Tibial nerve (tissue), 4 donors: Measurements from ENCODE around the gene CLDN9. TPM values are rescaled to one million over a fixed set of nuclear protein-coding genes. Genes with fewer than 3 reads are reported as not detected.

Experiments
- DNase-seq, 2 donors: peaks; one replicate each; pipeline ENCODE4 v3.0.0-alpha.2; 2019; ENCODE audit warnings: low spot score in 2 of 2
- H3K27ac ChIP-seq, 4 donors: fragments of 200-600 bp; sonication (generic) in 3 of 4; one replicate each; pipeline ENCODE4 v1.5.1; 2017 to 2019; ENCODE audit warnings: mild to moderate bottlenecking in 1 of 4
- H3K27me3 ChIP-seq, 2 donors: fragments of 200-600 bp; sonication (generic) in 1 of 2; one replicate each; pipeline versions ENCODE4 v1.5.1 to v1.6.0; 2017 to 2019
- H3K36me3 ChIP-seq, 3 donors: fragments of 200-600 bp; sonication (generic); one replicate each; pipeline ENCODE4 v1.5.1; 2018 to 2019
- H3K4me1 ChIP-seq, 4 donors: fragments of 200-600 bp; sonication (generic) in 3 of 4; one replicate each; pipeline ENCODE4 v1.5.1; 2017 to 2019
- H3K4me3 ChIP-seq, 4 donors: fragments of 200-600 bp; sonication (generic) in 3 of 4; one replicate each; pipeline ENCODE4 v1.5.1; 2017 to 2019; ENCODE audit warnings: mild to moderate bottlenecking in 1 of 4, moderate library complexity in 1 of 4
- H3K9me3 ChIP-seq, 4 donors: fragments of 200-600 bp; sonication (generic) in 3 of 4; one replicate each; pipeline ENCODE4 v1.5.1; 2017 to 2019
- CTCF ChIP-seq, 5 experiments: fragments of 200-600 bp in 3 of 5; fragments of 450-650 bp in 2 of 5; sonication (generic) in 3 of 5; IDR thresholded peaks; one replicate each; pipeline ENCODE4 v1.5.1; 2016 to 2019; ENCODE audit warnings: antibody characterized with exemption in 5 of 5, mild to moderate bottlenecking in 3 of 5, moderate library complexity in 2 of 5
- EP300 ChIP-seq, 2 donors: sonication (generic); formaldehyde crosslinking; IDR thresholded peaks; one replicate each; pipeline ENCODE4 v1.6.1; 2017; ENCODE audit warnings: antibody characterized with exemption in 2 of 2, mild to moderate bottlenecking in 1 of 2
- POLR2A ChIP-seq, 2 donors: fragments of 450-650 bp; IDR thresholded peaks; one replicate each; pipeline ENCODE4 v1.6.1; 2017; ENCODE audit warnings: antibody characterized with exemption in 2 of 2, mild to moderate bottlenecking in 2 of 2, moderate library complexity in 2 of 2
- WGBS, 2 donors: methylation state at CpG; one replicate each; pipeline ENCODE4 v1.1.5; 2018; 5-methylcytosine and 5-hydroxymethylcytosine counted together
- total RNA-seq, 4 donors: library from RNA; depleted of rRNA; stranded (reverse); fragments of >200 nt; gene quantifications; one replicate each; pipeline ENCODE4 v1.1.0, GENCODE V29; 2016

CLDN9 gene
- total RNA-seq, 4 donors from 2014 or later, result 0.30 TPM; not detected in 3

- TF ChIP-seq CTCF (IDR thresholded peaks at IDR 0.05) (no peak), POLR2A (IDR thresholded peaks at IDR 0.05) (no peak), EP300 (IDR thresholded peaks at IDR 0.05) (no peak)
- no peak for DNase-seq
- H3K4me1 ChIP-seq, result peaks cover 0 to 11% (median 0%) of the 10 kb centered on the region in 4 donors
- no peaks in the 10 kb centered on the region for H3K36me3 ChIP-seq
- peaks cover 3 to 96% of the 10 kb centered on the region in 2 donors for H3K27me3 ChIP-seq
- no peak overlapping the region for H3K4me3 ChIP-seq
- H3K9me3 ChIP-seq, result no peaks in the 10 kb centered on the region
- no peak overlapping the region for H3K27ac ChIP-seq
- WGBS, 2 donors, result 36 to 53% methylated on average over 10 to 11 of the region's 11 CpGs
Measured at GRCh38 chr16:3038256-3038655, 25.5 kb downstream of the CLDN9 start.

GRCh38 chr16:3038896-3039295 lies 26.2 kb downstream of the CLDN9 start:
- 86 to 92% methylated on average over 5 of the region's 5 CpGs for WGBS, 2 donors
- no peaks in the 10 kb centered on the region for H3K36me3 ChIP-seq
- H3K27me3 ChIP-seq, result peaks cover 3 to 96% of the 10 kb centered on the region in 2 donors
- DNase-seq, result no peak
- H3K9me3 ChIP-seq, result no peaks in the 10 kb centered on the region
- peaks cover 0 to 11% (median 0%) of the 10 kb centered on the region in 4 donors for H3K4me1 ChIP-seq
- no peak overlapping the region for H3K27ac ChIP-seq
- TF ChIP-seq POLR2A (IDR thresholded peaks at IDR 0.05) (no peak), EP300 (IDR thresholded peaks at IDR 0.05) (no peak), CTCF (IDR thresholded peaks at IDR 0.05) (no peak)
- no peak overlapping the region for H3K4me3 ChIP-seq

- Histone ChIP-seq H3K4me1 (peaks cover 0 to 22% (median 15%) of the 10 kb centered on the region in 4 donors), H3K4me3 (no peak overlapping the region), H3K27ac (no peak overlapping the region), H3K9me3 (no peaks in the 10 kb centered on the region), H3K36me3 (no peaks in the 10 kb centered on the region), H3K27me3 (peaks cover 3 to 96% of the 10 kb centered on the region in 2 donors)
- TF ChIP-seq EP300 (IDR thresholded peaks at IDR 0.05) (no peak), CTCF (IDR thresholded peaks at IDR 0.05) (no peak), POLR2A (IDR thresholded peaks at IDR 0.05) (no peak)
- WGBS, 2 donors, result 57 to 62% methylated on average over 3 of the region's 3 CpGs
- no peak for DNase-seq
Measured at GRCh38 chr16:3042376-3042775, 29.7 kb downstream of the CLDN9 start.

GRCh38 chr16:3044708-3045107 lies 32.0 kb downstream of the CLDN9 start:
- no peaks in the 10 kb centered on the region for H3K9me3 ChIP-seq
- no peaks in the 10 kb centered on the region for H3K36me3 ChIP-seq
- H3K4me3 ChIP-seq, result no peak overlapping the region
- TF ChIP-seq EP300 (IDR thresholded peaks at IDR 0.05), result no peak
- no peak for TF ChIP-seq CTCF (IDR thresholded peaks at IDR 0.05)
- no peak for TF ChIP-seq POLR2A (IDR thresholded peaks at IDR 0.05)
- WGBS, 2 donors, result 92 to 94% methylated on average over 6 of the region's 6 CpGs
- H3K27ac ChIP-seq, result no peak overlapping the region
- DNase-seq, result no peak
- H3K4me1 ChIP-seq, result peaks cover 0 to 22% (median 15%) of the 10 kb centered on the region in 4 donors
- peaks cover 0 to 96% of the 10 kb centered on the region in 2 donors for H3K27me3 ChIP-seq

- peak within 1 kb of the TSS; percentile 14 to 46 (median 36) for H3K4me3 ChIP-seq
Measured at GRCh38 chr16:3045758-3046640, 33.3 kb downstream of the CLDN9 start, which contains the start of gene MMP25. TSS of gene MMP25 (plus strand) at chr16:3046561. CDS start at chr16:3046918, 357 bp downstream.

More at GRCh38 chr16:3045758-3046640, 33.3 kb downstream of the CLDN9 start, which contains the start of gene MMP25:
- DNase-seq, result no peak
- no peak within 1 kb of the TSS for H3K27ac ChIP-seq
- WGBS, 2 donors, result 1% methylated on average over 33 to 50 of the region's 86 CpGs
- peaks cover 0 to 22% (median 15%) of the 10 kb centered on the region in 4 donors for H3K4me1 ChIP-seq
- no peaks in the 10 kb centered on the region for H3K36me3 ChIP-seq
- TF ChIP-seq CTCF (IDR thresholded peaks at IDR 0.05) (no peak), POLR2A (IDR thresholded peaks at IDR 0.05) (no peak), EP300 (IDR thresholded peaks at IDR 0.05) (no peak)
- H3K27me3 ChIP-seq, result peaks cover 0 to 85% of the 10 kb centered on the region in 2 donors
- no peaks in the 10 kb centered on the region for H3K9me3 ChIP-seq
